ENCODE results near the gene LIPG. TPM values are rescaled to one million over a fixed set of nuclear protein-coding genes. Genes with fewer than 3 reads are reported as not detected.

LIPG gene
- total RNA-seq, 1 donor from 2014 or later = not detected

GRCh38 chr18:49626842-49627467, 65.1 kb downstream of the LIPG start:
- no peak for TF ChIP-seq CTCF (IDR thresholded peaks at IDR 0.05; ENCODE audit: borderline replicate concordance)
- H3K9me3 ChIP-seq (replicated peaks) = no peaks in the 10 kb centered on the region
- no peaks in the 10 kb centered on the region for H3K4me1 ChIP-seq
- no peaks in the 10 kb centered on the region for H3K36me3 ChIP-seq
- intact Hi-C loops (cut with micrococcal nuclease) = no loop called here
- H3K27ac ChIP-seq (replicated peaks) = no peak overlapping the region
- no peak for DNase-seq
- H3K27me3 ChIP-seq (ENCODE audit: low read depth) = peaks cover 61% of the 10 kb centered on the region
- H3K4me3 ChIP-seq = no peak overlapping the region

GRCh38 chr18:49628119-49628518, 66.3 kb downstream of the LIPG start:
- TF ChIP-seq CTCF (IDR thresholded peaks at IDR 0.05; ENCODE audit: borderline replicate concordance) = no peak

GRCh38 chr18:49628881-49629795, 67.3 kb downstream of the LIPG start:
- H3K27ac ChIP-seq (replicated peaks) = no peak overlapping the region
- peak; percentile 28 for TF ChIP-seq CTCF (IDR thresholded peaks at IDR 0.05; ENCODE audit: borderline replicate concordance)
- peaks cover 49% of the 10 kb centered on the region for H3K27me3 ChIP-seq (ENCODE audit: low read depth)
- H3K9me3 ChIP-seq (replicated peaks) = no peaks in the 10 kb centered on the region
- peak; percentile 46 for DNase-seq
- intact Hi-C loops (cut with micrococcal nuclease) = no loop called here
- H3K36me3 ChIP-seq = no peaks in the 10 kb centered on the region
- no peaks in the 10 kb centered on the region for H3K4me1 ChIP-seq
- no peak overlapping the region for H3K4me3 ChIP-seq

More at GRCh38 chr18:49628119-49628518, 66.3 kb downstream of the LIPG start:
- no peaks in the 10 kb centered on the region for H3K36me3 ChIP-seq
- H3K4me1 ChIP-seq = no peaks in the 10 kb centered on the region
- no peak for DNase-seq
- H3K27me3 ChIP-seq (ENCODE audit: low read depth) = peaks cover 59% of the 10 kb centered on the region
- intact Hi-C loops (cut with micrococcal nuclease) = no loop called here
- no peak overlapping the region for H3K27ac ChIP-seq (replicated peaks)
- no peaks in the 10 kb centered on the region for H3K9me3 ChIP-seq (replicated peaks)
- H3K4me3 ChIP-seq = no peak overlapping the region

- Histone ChIP-seq H3K27ac (replicated peaks) (no peak overlapping the region), H3K4me3 (no peak overlapping the region), H3K36me3 (no peaks in the 10 kb centered on the region), H3K4me1 (no peaks in the 10 kb centered on the region), H3K27me3 (ENCODE audit: low read depth) (peaks cover 37% of the 10 kb centered on the region), H3K9me3 (replicated peaks) (no peaks in the 10 kb centered on the region)
- no peak for DNase-seq
- TF ChIP-seq CTCF (IDR thresholded peaks at IDR 0.05; ENCODE audit: borderline replicate concordance) = no peak
- intact Hi-C loops (cut with micrococcal nuclease) = no loop called here
These were observed 68.4 kb downstream of the LIPG start for GRCh38 chr18:49630246-49630699.

- no peak for TF ChIP-seq CTCF (IDR thresholded peaks at IDR 0.05; ENCODE audit: borderline replicate concordance)
- Histone ChIP-seq H3K4me3 (no peak overlapping the region), H3K27ac (replicated peaks) (no peak overlapping the region), H3K36me3 (no peaks in the 10 kb centered on the region), H3K27me3 (ENCODE audit: low read depth) (peaks cover 34% of the 10 kb centered on the region), H3K9me3 (replicated peaks) (no peaks in the 10 kb centered on the region), H3K4me1 (no peaks in the 10 kb centered on the region)
- DNase-seq = no peak
- intact Hi-C loops (cut with micrococcal nuclease) = no loop called here
These were observed 69.4 kb downstream of the LIPG start for GRCh38 chr18:49631146-49631866.
